GM19463 (cell line): ENCODE data around the gene CLDN25.
A peak's percentile ranks its signal among the peaks of the same experiment; 100 is the strongest.
"Not testable (repeated sequence)": the region's sequence is repeated elsewhere in the genome, so short reads cannot be mapped to it uniquely, and the experiment has no call there.

ENCODE experiments used
- ATAC-seq: cut with Tn5 transposase; IDR thresholded peaks from one replicate; pipeline ENCODE4 v1.9.1; 2021; ENCODE audit warnings: mild to moderate bottlenecking, moderate library complexity; ENCODE audit not compliant: unreplicated experiment

CLDN25 gene

GRCh38 chr11:113779496-113779895, at the start of gene CLDN25:
CLDN25 (plus strand) TSS chr11:113779796; CDS start chr11:113779796, 0 bp downstream.
- ATAC-seq = no peak

GRCh38 chr11:113730887-113731726, 48.5 kb upstream of the CLDN25 start:
- no peak for ATAC-seq

GRCh38 chr11:113732092-113732491, 47.5 kb upstream of the CLDN25 start:
- no peak for ATAC-seq

- no peak for ATAC-seq
Observed at GRCh38 chr11:113736323-113736722, 43.3 kb upstream of the CLDN25 start.

GRCh38 chr11:113752932-113753331, 26.7 kb upstream of the CLDN25 start:
- ATAC-seq = no peak

- no peak for ATAC-seq
Observed at GRCh38 chr11:113760241-113760640, 19.4 kb upstream of the CLDN25 start.

GRCh38 chr11:113763040-113763439, 16.6 kb upstream of the CLDN25 start:
- not testable (repeated sequence) for ATAC-seq

- ATAC-seq = no peak
Observed at GRCh38 chr11:113764527-113765219, 14.9 kb upstream of the CLDN25 start.

GRCh38 chr11:113771964-113772363, 7.6 kb upstream of the CLDN25 start:
- no peak for ATAC-seq

- ATAC-seq = no peak
Observed at GRCh38 chr11:113773092-113773415, 6.5 kb upstream of the CLDN25 start.

- ATAC-seq = peak; percentile 99
Observed at GRCh38 chr11:113773416-113774173, 6.0 kb upstream of the CLDN25 start, which contains the start of gene ZW10. ZW10 (minus strand) TSS chr11:113773692; CDS start chr11:113773666, 26 bp downstream.

GRCh38 chr11:113774174-113774503, 5.5 kb upstream of the CLDN25 start:
- ATAC-seq = no peak

- no peak for ATAC-seq
Observed at GRCh38 chr11:113778111-113778910, 1.3 kb upstream of the CLDN25 start.

- ATAC-seq = no peak
Observed at GRCh38 chr11:113781682-113782081, 2.1 kb downstream of the CLDN25 start.

- no peak for ATAC-seq
Observed at GRCh38 chr11:113782134-113782533, 2.5 kb downstream of the CLDN25 start.

GRCh38 chr11:113789016-113789415, 9.4 kb downstream of the CLDN25 start:
- not testable (repeated sequence) for ATAC-seq

GRCh38 chr11:113789675-113790320, 10.2 kb downstream of the CLDN25 start:
- ATAC-seq = no peak

- peak; percentile 75 for ATAC-seq
Observed at GRCh38 chr11:113796663-113797259, 17.2 kb downstream of the CLDN25 start.

- no peak for ATAC-seq
Observed at GRCh38 chr11:113802621-113803020, 23.0 kb downstream of the CLDN25 start.

- ATAC-seq = no peak
Observed at GRCh38 chr11:113805640-113806039, 26.0 kb downstream of the CLDN25 start.
